DMS114 treated with DMSO at 0.1 percent for 48 hours (cell line): ENCODE measurements around the gene FARP2.
"Not testable (repeated sequence)": the region's sequence is repeated elsewhere in the genome, so short reads cannot be mapped to it uniquely, and the experiment has no call there.

ENCODE experiments used
- DNase-seq: peaks from one replicate; lab custom pipeline; 2025; ENCODE audit not compliant: unreplicated experiment; lab: John Stamatoyannopoulos, UW

The FARP2 gene

GRCh38 chr2:241500016-241500415, 143.9 kb downstream of the FARP2 start:
- DNase-seq, result no peak

GRCh38 chr2:241500431-241500975, 144.4 kb downstream of the FARP2 start:
- no peak for DNase-seq

- no peak for DNase-seq
Measured at GRCh38 chr2:241501099-241501541, 145.0 kb downstream of the FARP2 start.

GRCh38 chr2:241501551-241501950, 145.5 kb downstream of the FARP2 start:
- no peak for DNase-seq

DNA sequence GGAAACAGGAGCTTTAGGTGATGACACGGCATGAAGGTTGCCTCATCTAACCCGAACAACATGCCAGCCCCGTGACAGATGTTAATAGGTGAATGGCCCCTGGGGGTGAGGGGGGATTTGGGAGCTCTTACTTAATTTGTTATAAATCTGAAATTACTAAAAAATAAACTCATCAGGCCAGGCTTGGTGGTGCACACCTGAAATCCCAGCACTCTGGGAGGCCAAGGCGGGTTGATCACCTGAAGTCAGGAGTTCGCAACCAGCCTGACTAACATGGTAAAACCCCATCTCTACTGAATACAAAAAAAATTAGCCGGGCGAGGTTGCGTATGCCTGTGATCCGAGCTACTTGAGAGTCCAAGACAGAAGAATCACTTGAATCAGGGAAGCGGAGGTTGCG, 146.2 kb downstream of the FARP2 start:
- no peak for DNase-seq

DNA sequence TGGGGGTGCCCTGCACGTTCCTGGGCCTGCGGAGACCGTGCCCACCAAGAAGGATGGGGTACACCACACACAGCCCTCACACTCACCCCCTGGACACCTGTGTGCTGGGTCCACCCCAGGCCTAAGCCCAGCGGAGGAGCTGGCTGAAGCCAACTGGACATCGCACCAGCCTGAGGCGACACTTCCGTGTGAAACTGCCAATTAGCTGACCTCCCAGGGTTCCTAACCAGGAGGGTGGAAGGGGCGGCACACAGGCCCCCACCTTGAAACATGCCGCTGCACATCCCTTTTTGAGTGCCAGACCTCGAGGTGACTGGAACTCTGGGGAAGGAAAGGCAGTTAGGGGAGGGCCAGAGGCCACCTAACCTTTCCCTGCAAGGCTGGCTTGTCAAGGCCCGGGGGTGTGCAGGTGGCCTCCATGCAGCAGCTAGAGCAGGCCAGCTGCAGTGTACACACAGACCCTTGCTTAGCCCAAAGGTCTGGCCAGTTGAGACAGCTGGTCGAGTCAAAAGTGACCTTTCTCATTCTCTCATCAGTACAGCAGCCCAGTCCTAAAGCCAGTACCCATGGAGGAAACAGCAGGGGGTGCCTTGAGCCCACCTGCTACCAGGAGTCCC, 147.8 kb downstream of the FARP2 start:
- DNase-seq, result no peak

GRCh38 chr2:241505086-241505780, 149.1 kb downstream of the FARP2 start:
- no peak for DNase-seq

- no peak for DNase-seq
Measured at GRCh38 chr2:241505781-241506201, 149.7 kb downstream of the FARP2 start.

DNA sequence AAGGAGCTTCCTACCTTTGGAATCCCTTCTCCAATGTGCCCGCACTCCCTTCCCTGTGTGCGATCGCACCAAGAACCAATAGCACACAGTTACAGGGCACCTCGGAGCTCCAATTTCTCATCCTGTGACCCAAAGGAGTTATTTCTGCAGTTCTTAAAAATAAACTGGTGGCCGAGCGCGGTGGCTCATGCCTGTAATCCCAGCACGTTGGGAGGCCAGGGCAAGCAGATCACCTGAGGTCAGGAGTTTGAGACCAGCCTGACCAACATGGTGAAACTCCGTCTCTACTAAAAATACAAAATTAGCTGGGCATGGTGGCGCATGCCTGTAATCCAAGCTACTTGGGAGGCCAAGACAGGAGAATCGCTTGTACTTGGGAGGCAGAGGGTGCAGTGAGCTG, 150.2 kb downstream of the FARP2 start:
- not testable (repeated sequence) for DNase-seq

GRCh38 chr2:241506793-241507429, 150.8 kb downstream of the FARP2 start:
- DNase-seq, result no peak

- DNase-seq, result peak; percentile 13
Measured at GRCh38 chr2:241507430-241508239, 151.6 kb downstream of the FARP2 start.

- DNase-seq, result peak; percentile 93
Measured at GRCh38 chr2:241508240-241509154, 152.4 kb downstream of the FARP2 start, which contains the start of gene STK25. Gene STK25 (minus strand): TSS chr2:241508584. CDS start chr2:241508035, 549 bp downstream.

GRCh38 chr2:241509155-241509784, 153.2 kb downstream of the FARP2 start:
- no peak for DNase-seq

DNA sequence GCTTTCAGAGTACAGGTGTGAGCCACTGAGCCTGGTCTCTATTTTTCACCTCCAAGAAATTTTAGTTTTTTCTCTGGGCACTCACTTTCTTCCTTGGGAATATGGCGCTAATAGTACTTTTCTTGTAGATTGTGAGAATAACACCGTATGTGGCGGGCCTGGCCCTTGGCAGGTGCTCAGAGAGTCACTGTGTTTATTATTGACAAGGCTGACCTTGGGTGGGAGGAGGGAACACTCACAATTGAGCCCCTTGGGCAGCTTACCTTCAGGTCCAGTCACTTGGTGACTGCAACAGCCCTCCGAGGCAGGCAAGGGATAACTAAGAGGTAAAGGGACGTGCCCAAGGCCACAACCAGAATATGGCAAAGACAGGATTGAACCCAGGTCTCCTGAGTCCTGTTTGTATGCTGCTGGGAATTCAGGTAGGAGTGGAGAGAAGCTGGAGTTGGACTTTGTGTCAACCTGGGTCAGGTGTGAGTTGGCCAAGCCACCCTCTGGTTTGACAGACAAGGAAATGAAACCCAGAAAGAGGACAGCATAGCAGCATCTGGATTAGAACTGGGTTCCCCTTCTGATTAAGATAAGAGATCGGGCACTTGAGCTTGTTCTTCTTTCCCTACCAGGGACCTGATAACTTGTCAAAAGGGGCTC, 155.1 kb downstream of the FARP2 start:
- no peak for DNase-seq

- DNase-seq, result no peak
Measured at GRCh38 chr2:241514553-241514952, 158.5 kb downstream of the FARP2 start.

- DNase-seq, result peak; percentile 23
Measured at GRCh38 chr2:241514986-241515737, 159.1 kb downstream of the FARP2 start.

GRCh38 chr2:241516520-241516965, 160.5 kb downstream of the FARP2 start:
- DNase-seq, result no peak

DNA sequence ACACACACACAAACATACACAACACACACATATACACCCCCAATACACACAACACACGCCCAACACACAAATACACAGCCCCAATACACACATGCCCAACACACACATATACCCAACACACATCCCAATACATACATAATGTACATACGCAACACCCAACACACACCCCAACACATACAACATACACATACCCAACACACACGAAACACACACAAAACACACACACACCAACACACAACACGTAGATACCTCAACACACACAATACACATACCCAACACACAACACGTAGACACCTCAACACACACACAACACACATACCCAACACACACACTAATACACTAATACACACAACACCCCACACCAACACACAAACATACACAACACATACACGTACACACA, 161.2 kb downstream of the FARP2 start:
- DNase-seq, result no peak
